GM19193 (cell line): ENCODE data around the gene HCRT.

Source experiments
- POLR2A ChIP-seq: IDR thresholded peaks from 4 replicates; pipeline ENCODE4 v1.6.1; 2011; ENCODE audit not compliant: insufficient read depth, insufficient read length; ENCODE audit errors: extremely low read depth

HCRT gene, protein sequence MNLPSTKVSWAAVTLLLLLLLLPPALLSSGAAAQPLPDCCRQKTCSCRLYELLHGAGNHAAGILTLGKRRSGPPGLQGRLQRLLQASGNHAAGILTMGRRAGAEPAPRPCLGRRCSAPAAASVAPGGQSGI

GRCh38 chr17:42184713-42185620 lies at the start of gene HCRT:
Gene HCRT (minus strand): TSS chr17:42185452. CDS start chr17:42185365, 87 bp downstream.
- TF ChIP-seq POLR2A, result no peak

DNA sequence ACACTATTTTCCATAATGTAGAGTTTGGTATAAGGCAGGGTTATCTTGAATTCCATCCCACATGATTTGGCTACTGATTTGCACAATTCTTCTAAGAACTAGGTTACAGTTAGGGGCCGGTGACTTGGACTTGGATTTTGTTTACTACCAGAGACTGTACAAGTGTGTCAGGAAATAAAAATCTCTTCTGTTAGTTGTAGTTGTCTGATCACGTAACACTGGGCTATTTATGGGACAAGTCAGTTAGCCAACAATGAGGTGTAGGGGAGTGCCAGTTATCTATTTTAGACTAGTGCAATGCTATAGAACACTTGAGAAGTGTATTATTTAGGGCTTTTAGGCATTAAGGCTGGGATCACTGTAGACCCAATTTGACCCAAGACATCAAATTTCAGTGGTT lies 48.7 kb upstream of the HCRT start:
- TF ChIP-seq POLR2A, result no peak

DNA sequence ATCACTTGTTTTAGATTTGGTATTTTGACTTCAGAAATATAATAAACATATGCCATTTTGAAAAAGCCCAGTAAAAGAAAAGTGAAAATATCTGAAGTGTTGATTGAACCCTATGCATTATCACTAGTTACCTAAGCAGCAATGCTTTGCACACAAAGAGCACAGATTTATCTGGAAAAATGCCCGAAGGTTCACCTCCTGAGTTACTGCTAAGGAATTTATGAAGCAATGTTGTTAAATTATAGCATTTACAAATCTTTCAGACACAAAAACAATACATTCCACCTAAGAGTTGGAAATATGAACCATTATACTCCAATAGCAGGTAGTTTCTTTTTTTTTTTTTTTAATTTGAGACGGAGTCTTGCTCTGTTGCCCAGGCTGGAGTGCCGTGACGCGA lies 47.9 kb upstream of the HCRT start:
- no peak for TF ChIP-seq POLR2A

DNA sequence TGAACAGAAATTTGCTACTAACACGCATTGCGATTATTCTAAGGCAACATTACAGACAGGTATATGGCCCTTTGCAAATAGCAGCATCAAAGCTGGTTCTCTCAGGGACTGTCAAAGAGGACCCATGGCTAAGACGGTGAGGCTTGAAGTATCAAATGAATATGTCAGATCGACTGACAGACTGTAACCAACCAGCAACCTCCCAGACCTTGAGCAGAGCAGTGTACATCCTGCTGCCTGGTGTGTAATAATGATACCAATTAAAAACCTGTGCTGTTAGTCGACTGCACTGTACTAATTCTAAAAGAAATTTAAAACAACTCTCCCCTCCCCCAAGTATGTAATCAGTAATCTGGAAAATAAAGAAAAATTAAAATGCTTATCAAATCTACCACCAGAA lies 45.0 kb upstream of the HCRT start:
- TF ChIP-seq POLR2A, result no peak

DNA sequence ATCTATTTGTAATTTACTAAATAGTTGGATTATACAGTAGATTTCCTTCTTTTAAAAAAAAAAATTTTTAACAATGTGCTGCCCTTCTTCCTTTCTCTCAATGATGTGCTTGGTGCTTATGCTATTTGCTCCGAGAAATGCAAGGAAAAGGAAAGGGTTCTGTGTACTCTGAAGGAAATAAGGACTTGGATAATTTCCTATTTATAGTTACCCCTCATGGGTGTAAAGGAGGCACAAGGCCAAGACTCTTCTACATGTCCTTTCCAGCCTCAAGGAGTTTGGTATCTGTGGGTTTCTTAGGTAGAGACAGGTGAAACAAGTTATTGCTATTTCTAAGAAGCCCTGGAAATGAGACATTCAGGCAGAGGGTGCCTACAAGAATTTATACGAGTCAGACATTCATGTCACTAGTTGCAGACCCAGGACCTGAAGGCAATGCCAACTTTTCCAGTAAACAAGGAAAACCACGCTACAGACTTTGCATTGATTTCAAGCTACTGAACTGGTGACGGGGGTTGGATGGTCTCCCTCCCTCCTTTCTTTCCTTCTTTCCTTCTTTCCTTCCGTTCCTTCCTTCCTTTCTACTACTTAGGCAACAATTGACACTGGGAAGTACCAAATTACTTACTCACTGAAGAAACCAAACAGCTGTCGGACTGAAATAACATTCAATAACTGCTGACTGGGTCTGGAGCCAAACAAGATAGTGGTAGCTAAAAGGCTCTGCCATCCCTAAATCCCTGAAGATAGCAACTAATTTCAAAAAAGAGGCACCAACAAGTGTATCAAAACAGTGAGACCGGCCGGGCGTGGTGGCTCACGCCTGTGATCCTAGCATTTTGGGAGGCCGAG lies 42.8 kb upstream of the HCRT start:
- no peak for TF ChIP-seq POLR2A

DNA sequence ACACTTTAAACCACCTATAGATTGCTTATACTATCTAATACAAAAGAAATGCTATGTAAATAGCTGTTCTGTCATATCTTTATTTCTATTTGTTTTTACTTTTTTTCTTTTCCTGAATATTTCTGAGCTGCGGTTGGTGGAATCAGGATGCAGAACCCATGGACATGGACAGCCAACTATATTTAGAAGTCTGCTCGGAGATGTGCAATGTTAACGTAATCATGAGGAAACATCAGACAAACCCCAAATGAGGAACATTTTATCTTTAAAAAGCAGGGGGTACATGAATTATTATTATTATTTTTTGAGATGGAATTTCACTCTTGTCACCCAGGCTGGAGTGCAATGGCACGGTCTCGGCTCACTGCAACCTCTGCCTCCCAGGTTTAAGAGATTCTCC lies 40.4 kb upstream of the HCRT start:
- TF ChIP-seq POLR2A, result no peak

GRCh38 chr17:42224651-42225050 lies 39.4 kb upstream of the HCRT start:
- no peak for TF ChIP-seq POLR2A

GRCh38 chr17:42221886-42222745 lies 36.9 kb upstream of the HCRT start:
- TF ChIP-seq POLR2A, result no peak

- no peak for TF ChIP-seq POLR2A
Observed at GRCh38 chr17:42214156-42214555, 28.9 kb upstream of the HCRT start.

DNA sequence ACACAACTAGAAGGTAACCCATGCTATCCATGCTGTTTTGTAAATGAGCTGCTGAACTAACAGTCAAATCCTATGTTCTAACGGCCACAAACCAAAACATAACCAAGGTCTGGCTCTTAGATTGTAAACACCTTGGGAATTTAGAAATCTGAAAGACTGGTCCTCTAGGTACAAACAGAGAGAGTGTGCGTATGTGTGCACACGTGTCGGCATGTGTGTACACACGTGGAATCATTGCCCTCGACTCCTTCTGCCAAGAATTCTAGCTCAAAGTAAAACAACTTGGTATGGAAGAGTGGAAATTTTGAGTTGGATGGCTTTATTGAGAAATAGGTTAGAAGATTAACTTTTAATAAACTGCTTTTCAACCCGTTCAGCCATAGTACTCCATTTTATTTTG lies 27.1 kb upstream of the HCRT start:
- no peak for TF ChIP-seq POLR2A

DNA sequence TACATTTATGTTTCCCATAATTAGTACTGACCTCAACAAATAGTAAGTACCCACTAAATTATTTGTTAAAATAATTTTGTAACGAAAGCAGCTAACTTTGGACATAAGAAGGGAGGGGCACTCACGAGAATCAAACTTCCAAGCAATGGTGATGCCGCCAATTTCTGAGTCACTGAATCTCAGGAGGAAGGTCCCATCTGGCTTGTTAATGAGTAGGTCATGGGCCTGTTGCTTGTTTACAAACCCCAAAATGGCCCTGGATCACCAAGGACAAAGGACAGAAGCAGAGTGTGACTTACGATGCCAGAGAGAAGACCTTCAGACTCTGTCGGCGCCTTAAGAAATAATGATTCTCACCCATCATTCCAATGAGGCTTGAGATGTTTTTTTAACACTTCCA lies 24.8 kb upstream of the HCRT start:
- TF ChIP-seq POLR2A, result no peak

DNA sequence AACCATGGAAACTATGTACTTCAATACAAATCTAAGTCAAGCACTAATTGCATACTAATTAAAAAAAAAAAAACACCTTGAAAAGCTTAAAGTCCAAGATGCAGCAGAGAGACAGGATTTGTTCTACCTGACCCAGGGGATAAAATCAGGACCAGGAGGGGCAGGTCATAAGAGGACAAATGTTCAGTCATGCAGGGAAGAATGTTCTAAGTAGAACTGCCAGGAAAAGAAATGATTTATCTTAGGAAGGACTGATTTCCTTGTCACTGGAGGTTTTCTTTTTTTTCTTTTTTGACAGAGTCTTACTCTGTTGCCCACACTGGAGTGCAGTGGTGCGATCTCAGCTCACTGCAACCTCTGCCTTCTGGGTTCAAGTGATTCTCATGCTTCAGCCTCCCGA lies 18.1 kb upstream of the HCRT start:
- TF ChIP-seq POLR2A, result no peak

GRCh38 chr17:42202696-42203095 lies 17.4 kb upstream of the HCRT start:
- TF ChIP-seq POLR2A, result no peak

DNA sequence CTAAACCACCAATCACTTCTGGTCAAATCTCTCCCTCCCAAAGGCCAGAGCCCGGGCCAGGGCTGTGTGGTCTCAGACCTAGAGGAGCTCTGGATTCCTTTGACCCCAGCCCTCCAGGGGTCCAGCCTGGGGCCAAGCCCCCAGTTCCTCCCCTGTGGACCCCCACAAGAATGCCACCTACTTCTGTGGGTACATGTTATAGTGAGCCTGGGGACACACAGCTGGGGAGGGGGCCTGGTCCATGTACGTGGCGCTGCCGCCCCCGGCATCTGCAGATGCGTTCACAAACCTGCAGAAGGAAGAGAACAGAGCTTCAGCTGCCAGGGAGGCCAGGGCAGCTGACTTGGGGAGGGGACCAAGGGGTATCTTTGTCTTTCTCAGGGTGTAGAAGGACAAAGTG lies 16.9 kb upstream of the HCRT start:
- no peak for TF ChIP-seq POLR2A

GRCh38 chr17:42201458-42201772 lies 16.2 kb upstream of the HCRT start:
- no peak for TF ChIP-seq POLR2A
